B cell (primary cell): Measurements from ENCODE around the gene VAV3. TPM values are rescaled to one million over a fixed set of nuclear protein-coding genes. Genes with fewer than 3 reads are reported as not detected.

Experiments
- ATAC-seq: fragments of 200-7000 bp; cut with Tn5 transposase; one replicate; pipeline ENCODE4 v1.10.0; 2021; ENCODE audit warnings: low read depth, mild to moderate bottlenecking, moderate number of reproducible peaks, moderate library complexity
- CTCF ChIA-PET: fragments of 350-600 bp; sonication (Branson Sonifier 250); formaldehyde crosslinking; loops from one replicate; lab custom pipeline; 2021; ENCODE audit warnings: antibody characterized with exemption, inconsistent platforms; lab: Charles Lee
- POLR2A ChIA-PET: fragments of 350-600 bp; sonication (Branson Sonifier 250); formaldehyde crosslinking; loops from one replicate; lab custom pipeline; 2021; ENCODE audit warnings: antibody characterized with exemption; lab: Charles Lee
- DNase-seq: peaks from one replicate; pipeline ENCODE4 v3.0.0; 2013
- H2AFZ ChIP-seq: 2 replicates; pipeline ENCODE4 v1.6.1; 2012; ENCODE audit warnings: mild to moderate bottlenecking, low read depth, low read length; ENCODE audit not compliant: insufficient read depth, poor library complexity, severe bottlenecking
- H3K27ac ChIP-seq, 2 donors: 1 replicate in 1 of 2; 2 replicates in 1 of 2; pipeline ENCODE4 v1.5.1; 2012 to 2013; ENCODE audit warnings: low read length in 2 of 2, mild to moderate bottlenecking in 2 of 2, moderate library complexity in 1 of 2
- H3K27me3 ChIP-seq, 4 experiments: fragments of 200-600 bp in 1 of 4; sonication (generic) in 1 of 4; replicated peaks in 1 of 4; 1 replicate in 2 of 4; 2 replicates in 2 of 4; pipeline versions ENCODE4 v1.6.1 to v1.7.0; 2013 to 2016; ENCODE audit warnings: low read length in 3 of 4, mild to moderate bottlenecking in 2 of 4, mixed read lengths in 1 of 4, moderate library complexity in 1 of 4; ENCODE audit not compliant: insufficient read depth in 4 of 4, control insufficient read depth in 3 of 4; ENCODE audit errors: control extremely low read depth in 1 of 4
- H3K36me3 ChIP-seq, 2 experiments: replicated peaks in 1 of 2; 1 replicate in 1 of 2; 2 replicates in 1 of 2; pipeline versions ENCODE4 v1.6.1 to v1.7.1; 2013; ENCODE audit warnings: low read length in 1 of 2; ENCODE audit not compliant: insufficient read depth in 2 of 2, control insufficient read depth in 1 of 2; ENCODE audit errors: control extremely low read depth in 1 of 2, extremely low read depth in 1 of 2
- H3K4me1 ChIP-seq, 2 donors: fragments of 200-600 bp in 1 of 2; sonication (generic) in 1 of 2; 1 replicate in 1 of 2; 2 replicates in 1 of 2; pipeline versions ENCODE4 v1.5.1 to v1.6.1; 2013 to 2017; ENCODE audit warnings: low read length in 2 of 2; ENCODE audit not compliant: control insufficient read depth in 2 of 2, insufficient read depth in 2 of 2
- H3K4me2 ChIP-seq: replicated peaks from 2 replicates; pipeline ENCODE3; 2012; ENCODE audit warnings: mild to moderate bottlenecking, low read depth, low read length; ENCODE audit not compliant: poor library complexity, severe bottlenecking
- H3K4me3 ChIP-seq, 5 experiments: fragments of 200-600 bp in 1 of 5; sonication (generic) in 1 of 5; 1 replicate in 3 of 5; 2 replicates in 2 of 5; pipeline versions ENCODE4 v1.5.1 to v1.7.0; 2011 to 2016; ENCODE audit warnings: low read length in 4 of 5, mild to moderate bottlenecking in 4 of 5, low read depth in 2 of 5, control low read depth in 1 of 5, moderate library complexity in 1 of 5; ENCODE audit not compliant: insufficient read depth in 1 of 5; ENCODE audit errors: control extremely low read depth in 1 of 5, extremely low read depth in 1 of 5
- H3K79me2 ChIP-seq: fragments of 200-600 bp; sonication (generic); one replicate; pipeline ENCODE4 v1.6.0; 2016; ENCODE audit warnings: low read length; ENCODE audit not compliant: control insufficient read depth, insufficient read depth
- H3K9ac ChIP-seq: fragments of 200-600 bp; sonication (generic); 2 replicates; pipeline ENCODE4 v1.6.1; 2017; ENCODE audit warnings: mild to moderate bottlenecking, low read length, moderate library complexity
- H3K9me3 ChIP-seq, 3 donors: one replicate each; pipeline versions ENCODE4 v1.6.1 to v1.7.1; 2013; ENCODE audit warnings: low read length in 2 of 3; ENCODE audit not compliant: control insufficient read depth in 2 of 3, insufficient read depth in 1 of 3; ENCODE audit errors: control extremely low read depth in 1 of 3
- H4K20me1 ChIP-seq: 2 replicates; pipeline ENCODE4 v1.6.0; 2012; ENCODE audit warnings: mild to moderate bottlenecking, low read length; ENCODE audit not compliant: insufficient read depth, control insufficient read depth, poor library complexity, severe bottlenecking
- H3K27ac Mint-ChIP-seq: one replicate; pipeline ENCODE4 v1.8.0; 2021; ENCODE audit warnings: mixed read lengths
- H3K27me3 Mint-ChIP-seq: one replicate; pipeline ENCODE4 v1.8.0; 2021; ENCODE audit warnings: mixed read lengths
- H3K4me1 Mint-ChIP-seq: one replicate; pipeline ENCODE4 v1.8.0; 2021; ENCODE audit warnings: mixed read lengths
- H3K4me3 Mint-ChIP-seq: one replicate; pipeline ENCODE4 v1.8.0; 2021; ENCODE audit warnings: mixed read lengths
- H3K9me3 Mint-ChIP-seq: one replicate; pipeline ENCODE4 v1.8.0; 2022; ENCODE audit warnings: mixed read lengths; ENCODE audit not compliant: insufficient read depth
- EZH2 ChIP-seq: IDR thresholded peaks from 2 replicates; pipeline ENCODE4 v1.6.1; 2012; ENCODE audit warnings: borderline replicate concordance, low read depth, mild to moderate bottlenecking, moderate library complexity, low read length; ENCODE audit not compliant: insufficient read depth, poor library complexity, severe bottlenecking
- WGBS: methylation state at CpG from one replicate; pipeline ENCODE4 v1.1.5; 2013; ENCODE audit warnings: missing lambda C conversion rate; ENCODE audit not compliant: insufficient coverage; 5-methylcytosine and 5-hydroxymethylcytosine counted together
- intact Hi-C: fragments of 100-400 bp; cut with micrococcal nuclease; formaldehyde crosslinking; loops from one replicate; pipeline ENCODE4 v1.10.0; 2022
- polyA plus RNA-seq: library from polyadenylated mRNA; depleted of rRNA; stranded (reverse); fragments of >200 nt; gene quantifications from 2 replicates; pipeline ENCODE4 v1.2.3, GENCODE V29; 2012
- total RNA-seq, 2 donors: library from RNA; stranded (reverse); fragments of 120-200 nt in 1 of 2; gene quantifications; 1 replicate in 1 of 2; 2 replicates in 1 of 2; pipeline versions ENCODE4 v1.2.3 to v1.2.4, GENCODE V29; 2013 to 2022
- TF ChIP-seq, protein P1 (sequence below): fragments of 200-600 bp; IDR thresholded peaks from one replicate; pipeline ENCODE4 v1.8.0; 2022; ENCODE audit warnings: antibody characterized with exemption, mild to moderate bottlenecking

VAV3 gene
- total and polyA plus RNA-seq, 2 donors (not counting 1 experiment from before 2014, with no cell fraction given): 14.8 to 32.5 TPM

GRCh38 chr1:107674486-107674885, 290.5 kb downstream of the VAV3 start:
- intact Hi-C loops: no loop called here
- CTCF ChIA-PET: no interaction called here
- Mint-ChIP-seq H3K27me3 (no peaks in the 10 kb centered on the region), H3K9me3 (peaks cover 3% of the 10 kb centered on the region), H3K4me1 (no peaks in the 10 kb centered on the region), H3K4me3 (no peak overlapping the region), H3K27ac (no peak overlapping the region)
- Histone ChIP-seq H3K79me2 (no peaks in the 10 kb centered on the region), H2AFZ (no peak overlapping the region), H3K36me3 (peaks cover 17 to 20% of the 10 kb centered on the region in 2 experiments), H4K20me1 (no peaks in the 10 kb centered on the region), H3K4me2 (no peak overlapping the region), H3K4me1 (no peaks in the 10 kb centered on the region), H3K9me3 (peaks cover 0 to 4% (median 2%) of the 10 kb centered on the region in 3 donors), H3K27me3 (no peaks in the 10 kb centered on the region), H3K27ac (no peak overlapping the region), H3K4me3 (no peak overlapping the region), H3K9ac (no peak overlapping the region)
- TF ChIP-seq, protein P1, sequence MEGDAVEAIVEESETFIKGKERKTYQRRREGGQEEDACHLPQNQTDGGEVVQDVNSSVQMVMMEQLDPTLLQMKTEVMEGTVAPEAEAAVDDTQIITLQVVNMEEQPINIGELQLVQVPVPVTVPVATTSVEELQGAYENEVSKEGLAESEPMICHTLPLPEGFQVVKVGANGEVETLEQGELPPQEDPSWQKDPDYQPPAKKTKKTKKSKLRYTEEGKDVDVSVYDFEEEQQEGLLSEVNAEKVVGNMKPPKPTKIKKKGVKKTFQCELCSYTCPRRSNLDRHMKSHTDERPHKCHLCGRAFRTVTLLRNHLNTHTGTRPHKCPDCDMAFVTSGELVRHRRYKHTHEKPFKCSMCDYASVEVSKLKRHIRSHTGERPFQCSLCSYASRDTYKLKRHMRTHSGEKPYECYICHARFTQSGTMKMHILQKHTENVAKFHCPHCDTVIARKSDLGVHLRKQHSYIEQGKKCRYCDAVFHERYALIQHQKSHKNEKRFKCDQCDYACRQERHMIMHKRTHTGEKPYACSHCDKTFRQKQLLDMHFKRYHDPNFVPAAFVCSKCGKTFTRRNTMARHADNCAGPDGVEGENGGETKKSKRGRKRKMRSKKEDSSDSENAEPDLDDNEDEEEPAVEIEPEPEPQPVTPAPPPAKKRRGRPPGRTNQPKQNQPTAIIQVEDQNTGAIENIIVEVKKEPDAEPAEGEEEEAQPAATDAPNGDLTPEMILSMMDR: no peak
- no peak for TF ChIP-seq EZH2
- 100% methylated on average over 1 of the region's 1 CpG for WGBS
- POLR2A ChIA-PET: no interaction called here
- ATAC-seq (no peak), DNase-seq (no peak)

DNA sequence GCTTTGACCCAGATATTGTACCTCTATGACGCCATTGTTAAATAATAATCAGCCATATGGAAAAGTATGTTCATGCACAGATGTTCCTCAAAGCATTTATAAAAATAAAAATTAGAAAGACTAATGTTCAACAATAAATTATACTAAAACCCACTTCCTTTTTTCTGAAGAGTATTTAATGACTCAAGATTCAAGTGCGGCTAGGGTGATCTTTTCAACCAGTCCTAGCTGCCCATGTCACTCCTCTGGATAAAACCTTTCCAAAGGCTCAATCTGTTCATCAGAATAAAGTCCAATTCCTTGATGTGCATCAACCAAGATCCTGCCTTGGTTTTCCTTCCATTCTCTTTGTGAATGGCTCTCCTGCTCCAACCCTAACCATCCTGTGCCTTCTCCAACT, 292.0 kb downstream of the VAV3 start:
- Histone ChIP-seq H3K79me2 (no peaks in the 10 kb centered on the region), H3K4me1 (no peaks in the 10 kb centered on the region), H3K9ac (no peak overlapping the region), H3K36me3 (peaks cover 23 to 26% of the 10 kb centered on the region in 2 experiments), H3K27ac (no peak overlapping the region), H3K27me3 (no peaks in the 10 kb centered on the region), H3K9me3 (peaks cover 0 to 4% (median 2%) of the 10 kb centered on the region in 3 donors), H4K20me1 (no peaks in the 10 kb centered on the region), H3K4me2 (no peak overlapping the region), H2AFZ (no peak overlapping the region), H3K4me3 (no peak overlapping the region)
- intact Hi-C loops: no loop called here
- H3K27me3 Mint-ChIP-seq: no peaks in the 10 kb centered on the region
- H3K9me3 Mint-ChIP-seq: peaks cover 3% of the 10 kb centered on the region
- ChIA-PET POLR2A (no interaction called here), CTCF (no interaction called here)
- H3K4me1 Mint-ChIP-seq: no peaks in the 10 kb centered on the region
- H3K27ac Mint-ChIP-seq: no peak overlapping the region
- ATAC-seq (no peak), DNase-seq (no peak)
- WGBS: 75% methylated on average over 1 of the region's 2 CpGs
- no peak overlapping the region for H3K4me3 Mint-ChIP-seq
- no peak for TF ChIP-seq EZH2
